Sigmoid colon (tissue), 7 donors: ENCODE data around the gene APEH. TPM values are rescaled to one million over a fixed set of nuclear protein-coding genes. Genes with fewer than 3 reads are reported as not detected.

Experiments
- DNase-seq: peaks from one replicate; pipeline ENCODE4 v3.0.0-alpha.2; 2019
- H3K27ac ChIP-seq, 4 donors: fragments of 200-600 bp; sonication (generic); one replicate each; pipeline ENCODE4 v1.5.1; 2016 to 2019; ENCODE audit warnings: mild to moderate bottlenecking in 1 of 4
- H3K27me3 ChIP-seq, 3 donors: fragments of 200-600 bp; sonication (generic); one replicate each; pipeline ENCODE4 v1.5.1; 2019; ENCODE audit warnings: mild to moderate bottlenecking in 1 of 3
- H3K36me3 ChIP-seq, 4 donors: fragments of 200-600 bp; sonication (generic); one replicate each; pipeline ENCODE4 v1.5.1; 2016 to 2019
- H3K4me1 ChIP-seq, 4 donors: fragments of 200-600 bp; sonication (generic); one replicate each; pipeline ENCODE4 v1.5.1; 2017 to 2019
- H3K4me3 ChIP-seq, 4 donors: fragments of 200-600 bp; sonication (generic); one replicate each; pipeline ENCODE4 v1.5.1; 2017 to 2019; ENCODE audit warnings: mild to moderate bottlenecking in 2 of 4, moderate library complexity in 1 of 4
- H3K9me3 ChIP-seq, 4 donors: fragments of 200-600 bp in 3 of 4; sonication (generic) in 3 of 4; one replicate each; pipeline versions ENCODE4 v1.5.1 to v1.6.1; 2013 to 2019
- CTCF ChIP-seq, 4 experiments: fragments of 450-650 bp in 3 of 4; fragments of 200-600 bp in 1 of 4; IDR thresholded peaks; one replicate each; pipeline ENCODE4 v1.5.1; 2016 to 2019; ENCODE audit warnings: antibody characterized with exemption in 4 of 4, mild to moderate bottlenecking in 3 of 4, moderate library complexity in 2 of 4
- EP300 ChIP-seq, 4 donors: sonication (generic); formaldehyde crosslinking; IDR thresholded peaks; one replicate each; pipeline ENCODE4 v1.6.1; 2017; ENCODE audit warnings: antibody characterized with exemption in 4 of 4
- POLR2A ChIP-seq, 2 donors: fragments of 450-650 bp; IDR thresholded peaks; one replicate each; pipeline ENCODE4 v1.6.1; 2016; ENCODE audit warnings: antibody characterized with exemption in 2 of 2, mild to moderate bottlenecking in 2 of 2, moderate library complexity in 2 of 2
- POLR2AphosphoS5 ChIP-seq, 4 donors: sonication (generic); formaldehyde crosslinking; IDR thresholded peaks; one replicate each; pipeline ENCODE4 v1.6.1; 2017; ENCODE audit warnings: antibody characterized with exemption in 4 of 4
- WGBS, 2 donors: extraction: QIAGEN DNeasy Blood & Tissue Kit; methylation state at CpG; one replicate each; pipeline ENCODE4 v1.1.7; 2013; 5-methylcytosine and 5-hydroxymethylcytosine counted together
- intact Hi-C: fragments of 100-400 bp; cut with DNase I; formaldehyde crosslinking; loops from one replicate; pipeline ENCODE4 v1.15.1; 2023
- polyA plus RNA-seq, 3 donors: library from polyadenylated mRNA; stranded (reverse); fragments of 200-250 nt; gene quantifications; one replicate each; pipeline ENCODE4 v1.2.3, GENCODE V29; 2013
- total RNA-seq, 4 donors: library from RNA; depleted of rRNA; stranded (reverse); fragments of >200 nt; gene quantifications; one replicate each; pipeline ENCODE4 v1.1.0, GENCODE V29; 2016
- donor health status: healthy with polysubstance abuse.
- donor health status: Bipolar disorder and iron deficiency.
- donor health status: healthy.

Gene APEH
- 10 to 100 TPM; 49.0 to 64.8 (median 57.7) TPM for total RNA-seq
- 100 to 1,000 TPM in 1 of 3 donors, 10 to 100 TPM in 2; 64.9 to 102 (median 71.4) TPM for polyA plus RNA-seq

GRCh38 chr3:49673715-49674496 is at the start of gene APEH:
APEH (plus strand) TSS chr3:49674351; CDS start chr3:49674402, 51 bp downstream.
- Histone ChIP-seq H3K27me3 (peaks cover 0 to 4% (median 1%) of the 10 kb centered on the region in 3 donors), H3K9me3 (no peaks in the 10 kb centered on the region), H3K36me3 (peaks cover 5 to 34% (median 30%) of the 10 kb centered on the region in 4 donors), H3K27ac (peak within 1 kb of the TSS; percentile 87 to 95 (median 88)), H3K4me3 (peak within 1 kb of the TSS; percentile 83 to 94 (median 90)), H3K4me1 (peaks cover 0 to 21% (median 20%) of the 10 kb centered on the region in 4 donors)
- no peak for TF ChIP-seq EP300 (IDR thresholded peaks at IDR 0.05)
- TF ChIP-seq POLR2A (IDR thresholded peaks at IDR 0.05) = peak; percentile 43 to 76
- peak; percentile 69 to 93 (median 84) for TF ChIP-seq POLR2AphosphoS5 (IDR thresholded peaks at IDR 0.05)
- intact Hi-C loops = loop anchor here (5.0 kb wide), 1 partner anchor 247 kb away; the partner anchor contains the start of gene NICN1
- DNase-seq = peak; percentile 98
- 1% methylated on average over 71 of the region's 71 CpGs for WGBS, 2 donors

GRCh38 chr3:49625071-49625470 is 49.1 kb upstream of the APEH start:
- Histone ChIP-seq H3K4me1 (no peaks in the 10 kb centered on the region), H3K36me3 (no peaks in the 10 kb centered on the region), H3K4me3 (no peak overlapping the region), H3K27ac (no peak overlapping the region), H3K9me3 (no peaks in the 10 kb centered on the region), H3K27me3 (no peaks in the 10 kb centered on the region)
- intact Hi-C loops = no loop called here
- no peak for DNase-seq
- no peak for TF ChIP-seq CTCF (IDR thresholded peaks at IDR 0.05)
- TF ChIP-seq POLR2AphosphoS5 (IDR thresholded peaks at IDR 0.05) = no peak
- no peak for TF ChIP-seq EP300 (IDR thresholded peaks at IDR 0.05)
- TF ChIP-seq POLR2A (IDR thresholded peaks at IDR 0.05) = no peak
- 95 to 96% methylated on average over 13 of the region's 13 CpGs for WGBS, 2 donors

GRCh38 chr3:49626101-49626581 is 48.0 kb upstream of the APEH start:
- intact Hi-C loops = no loop called here
- Histone ChIP-seq H3K36me3 (no peaks in the 10 kb centered on the region), H3K27ac (no peak overlapping the region), H3K27me3 (no peaks in the 10 kb centered on the region), H3K9me3 (no peaks in the 10 kb centered on the region), H3K4me3 (no peak overlapping the region), H3K4me1 (no peaks in the 10 kb centered on the region)
- no peak for TF ChIP-seq CTCF (IDR thresholded peaks at IDR 0.05)
- no peak for TF ChIP-seq POLR2AphosphoS5 (IDR thresholded peaks at IDR 0.05)
- no peak for TF ChIP-seq POLR2A (IDR thresholded peaks at IDR 0.05)
- TF ChIP-seq EP300 (IDR thresholded peaks at IDR 0.05) = no peak
- no peak for DNase-seq
- WGBS, 2 donors = 50 to 63% methylated on average over 8 of the region's 8 CpGs

- 91 to 96% methylated on average over 1 of the region's 1 CpG for WGBS, 2 donors
- intact Hi-C loops = no loop called here
- H3K36me3 ChIP-seq = no peaks in the 10 kb centered on the region
- H3K9me3 ChIP-seq = no peaks in the 10 kb centered on the region
- no peak overlapping the region for H3K4me3 ChIP-seq
- DNase-seq = peak; percentile 25
- H3K4me1 ChIP-seq = no peaks in the 10 kb centered on the region
- H3K27me3 ChIP-seq = no peaks in the 10 kb centered on the region
- no peak overlapping the region for H3K27ac ChIP-seq
- TF ChIP-seq POLR2AphosphoS5 (IDR thresholded peaks at IDR 0.05) (no peak), POLR2A (IDR thresholded peaks at IDR 0.05) (no peak), CTCF (IDR thresholded peaks at IDR 0.05) (no peak)
Measured at GRCh38 chr3:49626796-49627195, 47.4 kb upstream of the APEH start.

GRCh38 chr3:49627634-49628033 is 46.5 kb upstream of the APEH start:
- Histone ChIP-seq H3K27ac (no peak overlapping the region), H3K4me1 (no peaks in the 10 kb centered on the region), H3K9me3 (no peaks in the 10 kb centered on the region), H3K36me3 (no peaks in the 10 kb centered on the region), H3K27me3 (no peaks in the 10 kb centered on the region), H3K4me3 (no peak overlapping the region)
- peak; percentile 35 for DNase-seq
- TF ChIP-seq EP300 (IDR thresholded peaks at IDR 0.05) (no peak), POLR2A (IDR thresholded peaks at IDR 0.05) (no peak), POLR2AphosphoS5 (IDR thresholded peaks at IDR 0.05) (no peak), CTCF (IDR thresholded peaks at IDR 0.05) (no peak)
- WGBS, 2 donors = 78 to 87% methylated on average over 5 of the region's 5 CpGs
- intact Hi-C loops = no loop called here
